OCI-LY7 (cell line): Measurements from ENCODE around the gene CACNA1B.

Source experiments
- EZH2phosphoT487 ChIP-seq: fragments of 200-600 bp; sonication (generic); IDR thresholded peaks from 2 replicates; pipeline ENCODE4 v1.6.1; 2018; ENCODE audit warnings: low read depth, borderline replicate concordance, mild to moderate bottlenecking, mixed run types, antibody characterized with exemption, low read length, moderate library complexity, mixed read lengths
- TF ChIP-seq, protein P1 (sequence below): fragments of 200-600 bp; sonication (generic); conservative IDR thresholded peaks from 2 replicates; pipeline ENCODE4 v1.5.1; 2014; ENCODE audit warnings: mild to moderate bottlenecking, antibody characterized with exemption, low read length, moderate library complexity, mixed read lengths

DNA sequence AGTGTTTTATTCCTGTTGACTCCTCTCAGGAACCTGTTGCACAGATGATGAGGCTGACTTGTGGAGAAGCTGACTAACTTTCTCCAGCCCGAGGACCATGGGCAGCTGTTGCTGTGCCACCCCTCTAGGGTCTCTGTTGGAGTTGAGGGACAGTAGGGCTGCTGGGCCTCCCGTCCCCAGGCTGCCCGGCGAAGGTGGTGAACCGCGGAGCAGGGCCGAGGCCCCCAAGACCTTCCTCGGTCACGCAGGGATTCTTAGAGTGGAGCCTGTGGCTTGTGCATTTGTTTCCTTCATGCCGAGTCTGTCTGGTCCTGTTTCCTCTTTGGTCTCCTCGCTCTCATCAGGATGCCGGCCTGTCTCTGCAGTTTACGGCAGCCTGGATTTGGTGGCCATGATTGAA, 40.2 kb downstream of the CACNA1B start:
- no peak for TF ChIP-seq EZH2phosphoT487
- TF ChIP-seq, protein P1, sequence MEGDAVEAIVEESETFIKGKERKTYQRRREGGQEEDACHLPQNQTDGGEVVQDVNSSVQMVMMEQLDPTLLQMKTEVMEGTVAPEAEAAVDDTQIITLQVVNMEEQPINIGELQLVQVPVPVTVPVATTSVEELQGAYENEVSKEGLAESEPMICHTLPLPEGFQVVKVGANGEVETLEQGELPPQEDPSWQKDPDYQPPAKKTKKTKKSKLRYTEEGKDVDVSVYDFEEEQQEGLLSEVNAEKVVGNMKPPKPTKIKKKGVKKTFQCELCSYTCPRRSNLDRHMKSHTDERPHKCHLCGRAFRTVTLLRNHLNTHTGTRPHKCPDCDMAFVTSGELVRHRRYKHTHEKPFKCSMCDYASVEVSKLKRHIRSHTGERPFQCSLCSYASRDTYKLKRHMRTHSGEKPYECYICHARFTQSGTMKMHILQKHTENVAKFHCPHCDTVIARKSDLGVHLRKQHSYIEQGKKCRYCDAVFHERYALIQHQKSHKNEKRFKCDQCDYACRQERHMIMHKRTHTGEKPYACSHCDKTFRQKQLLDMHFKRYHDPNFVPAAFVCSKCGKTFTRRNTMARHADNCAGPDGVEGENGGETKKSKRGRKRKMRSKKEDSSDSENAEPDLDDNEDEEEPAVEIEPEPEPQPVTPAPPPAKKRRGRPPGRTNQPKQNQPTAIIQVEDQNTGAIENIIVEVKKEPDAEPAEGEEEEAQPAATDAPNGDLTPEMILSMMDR = no peak
